GM23248 (cell line): ENCODE data around the gene POLR3A.

Source experiments
- EZH2 ChIP-seq: fragments of 200-600 bp; sonication (generic); IDR thresholded peaks from 2 replicates; pipeline ENCODE4 v1.6.1; 2018; ENCODE audit warnings: antibody characterized with exemption, mild to moderate bottlenecking; ENCODE audit not compliant: insufficient read depth, poor library complexity, severe bottlenecking
- EZH2phosphoT487 ChIP-seq: fragments of 200-600 bp; sonication (generic); IDR thresholded peaks from 2 replicates; pipeline ENCODE4 v1.6.1; 2018; ENCODE audit warnings: antibody characterized with exemption, moderate library complexity, mild to moderate bottlenecking, low read depth; ENCODE audit not compliant: insufficient read depth

- TF ChIP-seq EZH2 (no peak), EZH2phosphoT487 (no peak)
Observed at GRCh38 chr10:78002541-78003288, 26.6 kb downstream of the POLR3A start.
